PC-9 (cell line): ENCODE data around the gene BMPR1B.

Source experiments
- CTCF ChIP-seq: fragments of 200-600 bp; sonication (generic); conservative IDR thresholded peaks from 2 replicates; pipeline ENCODE4 v1.6.1; 2017; ENCODE audit warnings: mixed run types, antibody characterized with exemption, mild to moderate bottlenecking, moderate library complexity
- EZH2 ChIP-seq: fragments of 200-600 bp; sonication (generic); IDR thresholded peaks from 2 replicates; pipeline ENCODE4 v1.8.0; 2017; ENCODE audit warnings: antibody characterized with exemption, low read depth

GRCh38 chr4:95141361-95141760, 383.6 kb downstream of the BMPR1B start:
- TF ChIP-seq CTCF (no peak), EZH2 (no peak)
